Chondrocyte (in vitro differentiated cells): ENCODE measurements around the gene TFAP2A. TPM values are rescaled to one million over a fixed set of nuclear protein-coding genes. Genes with fewer than 3 reads are reported as not detected.

Experiments
- DNase-seq: peaks from one replicate; pipeline ENCODE4 v3.0.0; 2021; ENCODE audit warnings: mixed read lengths, low spot score
- H3K27ac Mint-ChIP-seq: one replicate; pipeline ENCODE4 v1.8.0; 2021; ENCODE audit warnings: mild to moderate bottlenecking, moderate library complexity, mixed read lengths; ENCODE audit not compliant: unreplicated experiment
- H3K27me3 Mint-ChIP-seq: 2 replicates; pipeline ENCODE4 v1.8.0; 2021; ENCODE audit warnings: low read depth, mixed read lengths
- H3K36me3 Mint-ChIP-seq: 2 replicates; pipeline ENCODE4 v1.8.0; 2021; ENCODE audit warnings: low read depth, mixed read lengths
- H3K4me1 Mint-ChIP-seq: 2 replicates; pipeline ENCODE4 v1.8.0; 2021; ENCODE audit warnings: low read depth, mild to moderate bottlenecking, mixed read lengths
- H3K4me3 Mint-ChIP-seq: one replicate; pipeline ENCODE4 v1.8.0; 2021; ENCODE audit warnings: mild to moderate bottlenecking, moderate library complexity, mixed read lengths; ENCODE audit not compliant: unreplicated experiment
- H3K9me3 Mint-ChIP-seq: 2 replicates; pipeline ENCODE4 v1.8.0; 2021; ENCODE audit warnings: low read depth, mixed read lengths
- total RNA-seq: library from RNA; stranded (reverse); gene quantifications from 3 replicates; pipeline ENCODE4 v1.2.1, GENCODE V29; 2021
- TF ChIP-seq, protein P1 (sequence below): fragments of 200-600 bp; sonication (generic); IDR thresholded peaks from 2 replicates; pipeline ENCODE4 v1.5.0; 2021; ENCODE audit warnings: antibody characterized with exemption, mild to moderate bottlenecking, moderate library complexity

TFAP2A gene
- total RNA-seq, 1 donor from 2014 or later, result 1.4 TPM

DNA sequence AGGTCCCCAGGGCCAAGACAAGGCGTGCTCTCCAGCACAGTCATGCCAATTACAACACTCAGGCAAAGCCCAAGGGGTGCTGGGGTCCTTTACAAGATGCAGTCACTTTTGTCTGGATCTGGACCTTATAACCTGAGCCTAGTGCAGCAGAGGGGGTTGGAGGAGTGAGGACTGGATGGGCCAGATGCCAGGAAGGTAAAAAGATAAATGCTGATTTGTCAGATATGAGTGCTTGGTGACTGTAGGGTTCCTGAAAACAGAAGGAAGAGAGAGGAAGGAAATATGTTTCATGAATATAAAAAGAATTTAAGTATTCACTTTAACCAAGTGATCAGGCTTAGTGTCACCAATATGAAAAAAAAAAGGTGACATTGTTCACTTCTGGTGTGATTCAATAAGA, 43.4 kb upstream of the TFAP2A start:
- DNase-seq, result no peak
- Mint-ChIP-seq H3K27me3 (peaks cover 9% of the 10 kb centered on the region), H3K4me3 (no peak overlapping the region), H3K27ac (no peak overlapping the region), H3K36me3 (peaks cover 1% of the 10 kb centered on the region), H3K4me1 (peaks cover 5% of the 10 kb centered on the region), H3K9me3 (no peaks in the 10 kb centered on the region)
- TF ChIP-seq, protein P1, sequence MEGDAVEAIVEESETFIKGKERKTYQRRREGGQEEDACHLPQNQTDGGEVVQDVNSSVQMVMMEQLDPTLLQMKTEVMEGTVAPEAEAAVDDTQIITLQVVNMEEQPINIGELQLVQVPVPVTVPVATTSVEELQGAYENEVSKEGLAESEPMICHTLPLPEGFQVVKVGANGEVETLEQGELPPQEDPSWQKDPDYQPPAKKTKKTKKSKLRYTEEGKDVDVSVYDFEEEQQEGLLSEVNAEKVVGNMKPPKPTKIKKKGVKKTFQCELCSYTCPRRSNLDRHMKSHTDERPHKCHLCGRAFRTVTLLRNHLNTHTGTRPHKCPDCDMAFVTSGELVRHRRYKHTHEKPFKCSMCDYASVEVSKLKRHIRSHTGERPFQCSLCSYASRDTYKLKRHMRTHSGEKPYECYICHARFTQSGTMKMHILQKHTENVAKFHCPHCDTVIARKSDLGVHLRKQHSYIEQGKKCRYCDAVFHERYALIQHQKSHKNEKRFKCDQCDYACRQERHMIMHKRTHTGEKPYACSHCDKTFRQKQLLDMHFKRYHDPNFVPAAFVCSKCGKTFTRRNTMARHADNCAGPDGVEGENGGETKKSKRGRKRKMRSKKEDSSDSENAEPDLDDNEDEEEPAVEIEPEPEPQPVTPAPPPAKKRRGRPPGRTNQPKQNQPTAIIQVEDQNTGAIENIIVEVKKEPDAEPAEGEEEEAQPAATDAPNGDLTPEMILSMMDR, result no peak

DNA sequence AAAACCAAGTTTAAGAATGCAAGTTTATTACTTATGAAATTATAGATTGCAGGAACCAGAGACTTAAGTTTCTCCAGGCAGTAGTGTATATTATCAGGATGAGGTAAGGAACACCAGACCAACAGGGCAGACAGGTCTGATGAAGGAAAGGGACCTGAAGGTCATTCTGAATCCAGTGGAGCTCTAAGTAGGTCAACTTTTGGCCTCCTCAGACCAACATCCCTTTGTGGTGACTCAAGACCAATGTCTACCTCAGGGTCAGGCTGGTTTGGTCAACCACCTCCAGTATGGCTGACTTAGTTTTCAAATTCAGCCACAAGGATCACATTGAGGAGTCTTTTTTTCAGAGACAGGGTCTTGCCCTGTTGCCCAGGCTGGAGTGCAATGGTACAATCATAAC, 38.7 kb upstream of the TFAP2A start:
- TF ChIP-seq, protein P1, result no peak
- Mint-ChIP-seq H3K36me3 (no peaks in the 10 kb centered on the region), H3K27me3 (no peaks in the 10 kb centered on the region), H3K9me3 (peaks cover 3% of the 10 kb centered on the region), H3K27ac (no peak overlapping the region), H3K4me3 (no peak overlapping the region), H3K4me1 (peaks cover 28% of the 10 kb centered on the region)
- no peak for DNase-seq

DNA sequence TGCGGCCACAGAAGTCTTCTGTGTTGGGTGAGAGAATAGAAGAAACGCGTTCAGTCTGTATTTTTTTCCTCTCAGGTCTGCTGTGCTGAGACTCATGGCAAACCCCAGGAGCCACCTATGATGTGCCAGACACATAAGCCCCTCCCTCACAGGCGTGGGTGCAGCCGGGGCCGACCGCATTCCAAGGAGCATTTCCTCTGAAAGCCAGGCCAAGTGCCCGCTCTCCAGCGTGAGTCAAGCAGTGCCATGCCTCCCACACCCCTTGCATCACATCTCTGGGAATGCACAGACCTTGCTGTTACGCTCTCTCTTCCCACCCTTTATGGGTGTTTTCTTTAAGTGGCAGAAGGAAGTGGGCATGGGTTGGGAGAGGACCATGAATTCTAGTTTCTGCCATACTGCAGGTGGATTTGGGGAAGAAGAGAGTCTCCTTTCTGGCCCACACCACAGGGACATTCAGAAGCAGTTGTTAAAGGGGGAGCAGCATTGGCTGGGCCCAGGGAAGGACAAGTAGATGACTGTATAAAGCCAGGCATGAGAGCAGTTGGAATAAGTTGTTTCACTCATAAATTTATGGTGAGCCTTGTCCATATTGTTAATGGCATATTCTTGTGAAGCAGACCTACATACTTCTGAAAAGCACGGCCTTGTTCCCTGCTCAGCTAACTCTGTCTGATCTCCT, 37.1 kb upstream of the TFAP2A start:
- H3K4me3 Mint-ChIP-seq, result no peak overlapping the region
- peaks cover 3% of the 10 kb centered on the region for H3K9me3 Mint-ChIP-seq
- no peaks in the 10 kb centered on the region for H3K36me3 Mint-ChIP-seq
- H3K4me1 Mint-ChIP-seq, result peaks cover 24% of the 10 kb centered on the region
- H3K27me3 Mint-ChIP-seq, result no peaks in the 10 kb centered on the region
- peak; percentile 96 for DNase-seq
- peak overlapping the region; percentile 98 for H3K27ac Mint-ChIP-seq
- TF ChIP-seq, protein P1, result no peak

DNA sequence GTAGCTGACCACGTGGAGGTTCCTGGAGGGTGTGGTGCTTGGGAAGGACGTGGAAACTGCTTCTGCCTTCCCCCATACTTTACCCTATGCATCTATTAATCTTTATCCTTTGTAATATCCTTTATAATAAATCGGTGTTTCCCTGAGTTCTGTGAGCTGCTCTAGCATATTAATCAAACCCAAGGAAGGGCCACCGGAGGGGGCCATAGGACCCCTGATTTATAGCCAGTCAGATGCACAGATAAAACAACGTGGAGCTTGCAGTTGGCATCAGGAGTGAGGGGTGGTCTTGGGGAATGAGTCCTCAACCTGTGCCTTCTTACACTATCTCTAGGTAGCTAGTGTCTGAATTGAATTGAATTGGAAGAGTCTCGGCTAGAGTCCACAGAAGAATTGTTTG, 36.5 kb upstream of the TFAP2A start:
- Mint-ChIP-seq H3K27me3 (no peaks in the 10 kb centered on the region), H3K9me3 (peaks cover 3% of the 10 kb centered on the region), H3K4me1 (peaks cover 24% of the 10 kb centered on the region), H3K27ac (peak overlapping the region; percentile 98), H3K36me3 (no peaks in the 10 kb centered on the region), H3K4me3 (no peak overlapping the region)
- no peak for DNase-seq
- TF ChIP-seq, protein P1, result peak; percentile 27

DNA sequence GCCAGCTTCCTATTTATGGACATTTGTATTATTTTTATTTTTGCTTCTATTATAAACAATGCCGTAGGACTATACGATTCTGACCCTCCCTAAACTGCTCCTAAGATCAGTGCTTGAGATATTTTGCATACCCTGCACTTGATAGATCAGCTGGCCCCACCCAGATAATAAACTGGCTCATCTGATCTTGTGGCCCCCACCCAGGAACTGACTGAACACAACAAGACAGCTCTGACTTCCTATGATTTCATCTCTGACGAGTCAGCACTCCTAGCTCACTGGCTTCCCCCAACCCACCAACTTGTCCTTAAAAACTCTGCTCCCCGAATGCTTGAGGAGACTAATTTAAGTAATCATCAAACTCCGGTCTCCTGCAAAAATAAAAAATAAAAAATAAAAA, 34.9 kb upstream of the TFAP2A start:
- H3K4me1 Mint-ChIP-seq, result peaks cover 24% of the 10 kb centered on the region

More for the DNA sequence above, 34.9 kb upstream of the TFAP2A start:
- no peak overlapping the region for H3K4me3 Mint-ChIP-seq
- no peaks in the 10 kb centered on the region for H3K36me3 Mint-ChIP-seq
- peaks cover 3% of the 10 kb centered on the region for H3K9me3 Mint-ChIP-seq
- H3K27ac Mint-ChIP-seq, result no peak overlapping the region
- DNase-seq, result no peak
- TF ChIP-seq, protein P1, result no peak
- no peaks in the 10 kb centered on the region for H3K27me3 Mint-ChIP-seq
